ENCODE data around the gene TYW1. TPM values are rescaled to one million over a fixed set of nuclear protein-coding genes. Genes with fewer than 3 reads are reported as not detected.
"Not testable (repeated sequence)": the region's sequence is repeated elsewhere in the genome, so short reads cannot be mapped to it uniquely, and the experiment has no call there.

Gene TYW1
- polyA plus RNA-seq, 4 donors, result 23.0 to 25.6 (median 24.2) TPM

DNA sequence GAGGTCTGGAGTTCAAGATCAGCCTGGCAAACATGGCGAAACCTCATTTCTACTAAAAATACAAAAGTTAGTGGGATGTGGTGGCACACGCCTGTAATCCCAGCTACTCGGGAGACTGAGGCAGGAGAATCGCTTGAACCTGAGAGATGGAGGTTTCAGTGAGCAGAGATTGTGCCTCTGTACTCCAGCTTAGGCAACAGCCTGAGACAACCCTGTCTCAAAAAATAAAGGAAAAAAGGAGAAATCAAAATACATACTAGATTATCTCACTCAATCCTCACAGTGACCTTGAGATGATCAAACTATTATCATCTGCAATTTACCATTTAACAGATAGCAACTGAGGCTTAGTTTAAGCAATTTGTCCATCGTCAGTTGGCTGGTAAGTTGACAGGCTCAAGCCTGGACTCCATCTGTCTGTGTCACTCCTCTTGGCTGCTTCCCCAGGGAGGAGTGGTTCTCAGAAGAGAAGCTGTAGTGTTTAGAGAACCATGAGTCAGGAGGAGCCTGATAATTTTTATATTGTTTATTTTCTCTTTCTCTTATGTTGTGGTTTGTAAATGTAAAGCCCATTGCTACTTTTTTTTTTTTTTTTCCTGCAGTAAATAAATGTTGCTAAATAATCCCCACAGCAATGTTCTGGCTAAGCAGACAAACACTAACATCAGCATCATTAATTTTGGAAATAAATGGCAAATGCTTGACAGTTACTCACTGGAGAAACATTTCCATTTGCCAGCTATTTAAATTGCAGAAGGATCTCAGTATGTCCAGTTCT is 46.3 kb downstream of the TYW1 start:
- not testable (repeated sequence) for DNase-seq (ENCODE audit: low read depth in 4 of 4, low spot score in 2 of 4)

GRCh38 chr7:67043559-67043930 is 46.9 kb downstream of the TYW1 start:
- DNase-seq (ENCODE audit: low read depth in 4 of 4, low spot score in 2 of 4), result not testable (repeated sequence)

DNA sequence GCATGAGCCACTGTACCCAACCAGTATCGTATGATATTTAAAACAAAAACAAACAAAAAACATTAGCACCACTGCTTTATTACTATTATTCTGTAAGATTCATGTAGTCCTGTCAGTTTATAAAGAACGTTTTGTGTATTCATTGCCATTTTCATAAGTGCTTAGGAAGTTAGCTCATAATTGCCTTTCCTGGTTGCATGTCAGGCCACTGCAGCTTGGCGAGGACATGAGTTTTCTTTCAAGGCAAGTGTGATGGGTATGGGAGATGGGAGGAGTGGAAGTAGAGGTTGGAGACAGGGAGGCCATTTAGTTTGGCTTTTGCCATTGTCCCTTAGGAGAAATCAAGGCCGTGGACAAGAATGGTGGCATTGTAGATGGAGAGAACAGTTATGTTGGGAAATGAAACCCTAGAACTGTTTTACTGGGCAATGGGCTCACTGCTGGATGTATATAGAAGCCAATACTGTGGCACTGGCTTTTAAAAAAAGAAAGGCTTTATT is 48.9 kb downstream of the TYW1 start:
- no peak for DNase-seq (ENCODE audit: low read depth in 4 of 4, low spot score in 2 of 4)

- DNase-seq (ENCODE audit: low read depth in 4 of 4, low spot score in 2 of 4), result not testable (repeated sequence)
Measured at GRCh38 chr7:67046819-67047218, 50.2 kb downstream of the TYW1 start.

DNA sequence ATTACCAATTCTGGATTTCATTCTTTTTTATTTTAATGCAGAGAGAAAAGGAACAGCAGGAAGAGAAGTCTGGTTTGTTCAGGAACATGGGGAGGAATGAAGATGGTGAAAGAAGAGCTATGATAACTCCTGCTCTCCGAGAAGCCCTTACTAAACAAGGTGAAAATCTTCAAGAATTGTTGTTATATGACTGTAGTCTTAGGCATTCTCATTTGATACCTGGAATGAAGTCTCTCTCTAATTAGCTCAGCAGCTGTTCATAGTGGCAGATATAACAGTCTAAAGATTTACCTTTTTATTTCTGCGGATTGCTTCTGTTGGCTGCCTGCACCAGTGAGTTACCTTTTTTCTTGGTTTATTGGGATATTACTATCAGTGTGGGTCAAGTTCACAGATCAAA is 53.3 kb downstream of the TYW1 start:
- not testable (repeated sequence) for DNase-seq (ENCODE audit: low read depth in 4 of 4, low spot score in 2 of 4)

GRCh38 chr7:67052161-67052560 is 55.5 kb downstream of the TYW1 start:
- not testable (repeated sequence) for DNase-seq (ENCODE audit: low read depth in 4 of 4, low spot score in 2 of 4)

- no peak for DNase-seq (ENCODE audit: low read depth in 4 of 4, low spot score in 2 of 4)
Measured at GRCh38 chr7:67056683-67057082, 60.0 kb downstream of the TYW1 start.

GRCh38 chr7:67061321-67061720 is 64.7 kb downstream of the TYW1 start:
- not testable (repeated sequence) for DNase-seq (ENCODE audit: low read depth in 4 of 4, low spot score in 2 of 4)

DNA sequence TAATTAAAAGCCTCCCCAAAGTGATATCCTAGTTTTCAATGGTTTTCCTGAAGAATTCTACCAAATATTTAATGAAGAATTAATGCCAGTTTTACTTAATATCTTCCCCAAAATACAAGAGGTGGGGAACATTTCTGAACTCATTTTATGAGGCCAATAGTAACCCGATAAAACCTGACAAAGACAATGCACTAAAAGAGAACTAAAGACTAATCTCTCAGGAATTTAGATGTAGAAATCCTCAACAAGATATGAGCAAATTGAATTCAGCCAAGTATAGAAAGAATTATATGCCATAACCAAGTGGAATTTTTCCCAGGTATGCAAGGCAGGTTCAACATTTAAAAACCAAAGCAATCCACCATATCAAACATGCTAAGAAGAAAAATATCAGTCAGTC is 66.2 kb downstream of the TYW1 start:
- DNase-seq (ENCODE audit: low read depth in 4 of 4, low spot score in 2 of 4), result not testable (repeated sequence)

DNA sequence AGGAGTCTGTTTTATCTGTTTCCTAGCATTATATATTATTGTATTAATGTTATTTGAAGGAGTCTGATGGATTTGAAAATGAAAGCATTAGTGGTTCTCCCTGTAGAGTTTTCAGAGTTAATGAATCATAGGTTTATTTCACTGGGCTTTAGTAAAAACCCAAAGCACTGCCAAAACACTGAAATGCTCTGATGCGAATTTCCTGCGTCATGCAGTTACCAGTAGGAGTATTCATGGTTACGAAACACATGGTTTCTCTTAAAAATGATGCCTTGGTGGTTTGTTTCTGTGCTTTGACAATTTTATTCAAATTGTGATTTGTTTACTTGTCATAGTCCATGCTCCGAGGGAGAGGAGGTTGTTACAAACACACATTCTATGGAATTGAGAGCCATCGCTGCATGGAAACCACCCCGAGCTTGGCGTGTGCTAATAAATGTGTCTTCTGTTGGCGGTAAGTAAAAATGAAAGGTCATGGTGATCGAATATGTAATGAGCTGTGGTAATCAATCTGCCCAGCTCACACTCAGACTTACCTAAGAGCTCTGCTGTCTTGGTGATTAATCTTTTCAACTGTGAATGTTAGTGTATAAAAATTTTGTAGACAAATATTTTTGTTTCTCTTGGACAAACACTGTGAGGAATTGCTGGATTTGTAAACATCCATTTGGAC is 70.5 kb downstream of the TYW1 start:
- peak in 1 of 4 donors; percentile 25 for DNase-seq (ENCODE audit: low read depth in 4 of 4, low spot score in 2 of 4)

GRCh38 chr7:67076120-67076519 is 79.5 kb downstream of the TYW1 start:
- not testable (repeated sequence) for DNase-seq (ENCODE audit: low read depth in 4 of 4, low spot score in 2 of 4)

- DNase-seq (ENCODE audit: low read depth in 4 of 4, low spot score in 2 of 4), result not testable (repeated sequence)
Measured at GRCh38 chr7:67082880-67083279, 86.2 kb downstream of the TYW1 start.

DNA sequence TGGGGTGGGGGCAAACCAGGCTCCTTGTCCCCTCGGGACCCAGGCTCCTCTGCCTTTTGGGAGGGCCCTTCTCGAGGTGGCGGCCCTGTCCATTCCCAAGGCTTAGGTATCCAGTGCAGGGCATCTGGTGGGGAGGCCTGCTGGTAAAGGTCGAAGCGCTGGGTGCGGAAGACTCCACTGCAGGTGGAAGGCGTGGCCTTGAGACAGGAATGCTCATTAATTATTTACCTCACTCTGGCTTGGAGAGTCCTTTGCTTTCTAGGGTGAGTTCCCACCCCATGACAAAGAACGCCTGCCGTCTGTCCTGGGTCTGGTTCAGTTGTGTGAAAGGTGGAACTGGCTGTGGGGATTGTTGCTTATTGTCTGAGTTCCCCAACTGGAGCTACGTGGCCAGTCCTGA is 92.6 kb downstream of the TYW1 start:
- DNase-seq (ENCODE audit: low read depth in 4 of 4, low spot score in 2 of 4), result not testable (repeated sequence)

DNA sequence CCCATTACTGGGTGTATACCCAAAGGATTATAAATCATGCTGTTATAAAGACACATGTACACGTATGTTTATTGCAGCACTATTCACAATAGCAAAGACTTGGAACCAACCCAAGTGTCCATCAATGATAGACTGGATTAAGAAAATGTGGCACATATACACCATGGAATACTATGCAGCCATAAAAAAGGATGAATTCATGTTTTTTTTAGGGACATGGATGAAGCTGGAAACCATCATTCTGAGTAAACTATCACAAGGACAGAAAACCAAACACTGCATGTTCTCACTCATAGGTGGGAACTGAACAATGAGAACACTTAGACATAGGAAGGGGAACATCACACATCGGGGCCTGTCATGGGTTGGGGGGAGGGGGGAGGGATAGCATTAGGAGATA is 94.4 kb downstream of the TYW1 start:
- DNase-seq (ENCODE audit: low read depth in 4 of 4, low spot score in 2 of 4), result not testable (repeated sequence)

GRCh38 chr7:67098031-67098430 is 101.4 kb downstream of the TYW1 start:
- DNase-seq (ENCODE audit: low read depth in 4 of 4, low spot score in 2 of 4), result not testable (repeated sequence)

GRCh38 chr7:67099406-67099805 is 102.8 kb downstream of the TYW1 start:
- not testable (repeated sequence) for DNase-seq (ENCODE audit: low read depth in 4 of 4, low spot score in 2 of 4)

DNA sequence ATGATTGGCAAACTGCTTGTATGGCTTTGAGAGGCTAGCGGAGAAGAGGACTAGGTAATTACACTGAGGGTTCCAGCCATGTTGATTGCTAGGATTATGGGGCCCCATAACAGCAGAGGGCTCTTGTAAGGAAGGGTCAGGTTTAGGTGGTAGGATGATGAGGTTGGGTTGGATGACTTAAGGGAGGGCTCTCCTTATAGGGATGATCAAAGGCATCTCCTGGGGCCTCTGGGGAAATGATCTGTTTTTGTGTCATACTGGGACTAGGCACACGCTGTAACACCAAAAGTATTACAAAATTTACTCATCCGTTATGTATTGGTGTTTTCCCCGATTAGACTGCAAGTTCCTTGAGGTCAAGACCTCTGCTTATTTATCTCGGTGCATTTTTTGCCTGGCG is 103.4 kb downstream of the TYW1 start:
- DNase-seq (ENCODE audit: low read depth in 4 of 4, low spot score in 2 of 4), result not testable (repeated sequence)

- DNase-seq (ENCODE audit: low read depth in 4 of 4, low spot score in 2 of 4), result no peak
Measured at GRCh38 chr7:67100956-67101361, 104.3 kb downstream of the TYW1 start.

GRCh38 chr7:67104937-67105336 is 108.3 kb downstream of the TYW1 start:
- not testable (repeated sequence) for DNase-seq (ENCODE audit: low read depth in 4 of 4, low spot score in 2 of 4)

DNA sequence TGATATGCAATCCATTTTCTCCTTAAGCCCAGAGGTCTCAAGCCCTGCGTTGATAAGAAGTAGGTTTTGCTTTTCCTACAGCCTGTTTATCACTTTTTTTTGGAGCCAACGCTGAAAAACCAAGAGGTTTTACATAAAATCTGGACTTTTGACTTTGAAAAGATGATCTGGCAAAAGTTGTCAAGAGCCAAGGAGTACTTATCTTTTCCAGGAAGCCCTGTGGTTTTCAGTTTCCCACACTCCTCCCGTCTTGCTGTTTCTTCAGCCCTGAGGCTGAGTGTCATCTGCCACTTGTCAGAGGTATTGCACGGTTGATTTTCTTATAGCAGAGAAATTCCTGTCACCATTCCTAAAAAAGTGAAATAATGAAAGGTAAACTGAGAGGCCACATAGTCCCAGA is 108.7 kb downstream of the TYW1 start:
- DNase-seq (ENCODE audit: low read depth in 4 of 4, low spot score in 2 of 4), result no peak

- not testable (repeated sequence) for DNase-seq (ENCODE audit: low read depth in 4 of 4, low spot score in 2 of 4)
Measured at GRCh38 chr7:67106255-67106654, 109.6 kb downstream of the TYW1 start.

DNA sequence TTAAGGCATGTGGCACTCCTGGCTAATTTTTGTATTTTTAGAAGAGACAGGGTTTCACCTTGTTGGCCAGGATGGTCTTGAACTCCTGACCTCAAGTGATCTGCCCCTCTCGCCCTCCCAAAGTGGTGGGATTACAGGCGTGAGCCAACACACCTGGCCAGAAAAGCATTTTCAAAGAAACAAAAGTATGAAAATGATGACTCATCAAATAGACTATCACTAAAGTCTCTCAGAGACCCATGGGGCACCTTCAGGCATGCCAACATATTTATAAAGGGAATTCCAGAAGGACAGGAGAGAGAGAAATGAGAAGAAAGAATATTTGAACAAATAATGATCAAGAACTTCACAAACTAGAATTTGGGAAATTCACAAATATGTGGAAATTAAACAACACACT is 114.7 kb downstream of the TYW1 start:
- DNase-seq (ENCODE audit: low read depth in 4 of 4, low spot score in 2 of 4), result not testable (repeated sequence)
